Parathyroid adenoma (tissue), 2 donors: ENCODE data around the gene VAC14.
A peak's percentile ranks its signal among the peaks of the same experiment; 100 is the strongest.

ENCODE experiments used
- H2AFZ ChIP-seq: fragments of 300-600 bp; sonication (generic); one replicate; pipeline ENCODE4 v1.7.0; 2017; ENCODE audit warnings: antibody characterized with exemption, mild to moderate bottlenecking
- H3K27ac ChIP-seq: fragments of 300-600 bp; sonication (generic); one replicate; pipeline ENCODE4 v1.7.0; 2017
- H3K27me3 ChIP-seq: fragments of 300-600 bp; sonication (generic); one replicate; pipeline ENCODE4 v1.7.0; 2017; ENCODE audit warnings: low read length; ENCODE audit not compliant: control insufficient read depth, insufficient read depth
- H3K36me3 ChIP-seq: fragments of 300-600 bp; sonication (generic); one replicate; pipeline ENCODE4 v1.7.0; 2017; ENCODE audit warnings: low read length; ENCODE audit not compliant: control insufficient read depth, insufficient read depth
- H3K4me1 ChIP-seq: fragments of 300-600 bp; sonication (generic); one replicate; pipeline ENCODE4 v1.7.0; 2017; ENCODE audit warnings: control low read depth
- H3K4me2 ChIP-seq: fragments of 300-600 bp; sonication (generic); one replicate; pipeline ENCODE4 v1.7.0; 2017; ENCODE audit warnings: low read length
- H3K4me3 ChIP-seq: fragments of 300-600 bp; sonication (generic); one replicate; pipeline ENCODE4 v1.7.0; 2017; ENCODE audit warnings: low read depth, low read length
- H3K79me2 ChIP-seq: fragments of 300-600 bp; sonication (generic); one replicate; pipeline ENCODE4 v1.7.0; 2017; ENCODE audit warnings: control low read depth
- H3K9ac ChIP-seq: fragments of 300-600 bp; sonication (generic); one replicate; pipeline ENCODE4 v1.7.0; 2017; ENCODE audit warnings: mild to moderate bottlenecking
- H3K9me3 ChIP-seq: fragments of 300-600 bp; sonication (generic); one replicate; pipeline ENCODE4 v1.7.0; 2017; ENCODE audit warnings: low read length; ENCODE audit not compliant: control insufficient read depth
- TF ChIP-seq, protein P1 (sequence below): fragments of 300-600 bp; sonication (generic); IDR thresholded peaks from one replicate; pipeline ENCODE4 v1.7.0; 2017; ENCODE audit warnings: antibody characterized with exemption, mild to moderate bottlenecking
- donor health status: primary hyperparathyroidism.

The VAC14 gene

DNA sequence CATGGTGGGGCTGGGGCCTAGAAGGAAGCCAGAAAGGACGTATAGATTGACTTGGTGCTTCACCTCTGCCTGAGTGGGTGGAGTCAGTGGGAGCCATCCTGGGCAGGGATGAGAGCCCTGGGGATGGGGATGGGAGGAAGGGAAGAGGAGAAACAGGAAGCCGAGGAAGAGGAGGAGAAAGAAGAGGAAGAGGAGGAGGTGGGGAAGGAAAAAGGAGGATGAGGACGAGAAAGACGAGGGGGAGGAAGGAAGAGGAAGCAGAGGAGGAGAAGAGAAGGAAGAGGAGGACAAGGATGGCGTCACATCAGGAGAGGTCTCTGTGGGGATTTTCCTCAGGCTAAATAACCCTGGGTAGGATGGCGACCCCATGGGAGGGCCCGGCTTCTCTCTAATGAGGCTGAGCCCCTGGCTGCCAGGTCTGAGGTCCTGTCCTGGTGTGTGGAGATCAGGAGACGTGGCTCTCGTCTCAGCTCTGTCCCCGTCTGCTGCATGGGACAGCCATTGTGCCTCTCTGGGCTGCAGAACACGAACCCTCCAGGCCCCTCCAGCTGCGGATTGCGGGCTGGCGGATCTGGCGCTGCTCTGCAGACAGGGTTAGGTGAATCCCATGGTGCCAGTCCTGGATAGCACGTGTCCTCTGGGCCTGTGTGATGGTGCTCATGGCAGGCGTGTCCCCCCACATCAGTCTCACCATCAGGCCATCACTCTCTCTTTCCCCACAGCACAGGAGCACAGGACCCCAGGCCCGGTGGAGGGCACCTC, 79.6 kb downstream of the VAC14 start:
- Histone ChIP-seq H3K4me3 (no peak overlapping the region), H3K4me2 (no peak overlapping the region), H3K27me3 (no peaks in the 10 kb centered on the region), H3K36me3 (no peaks in the 10 kb centered on the region), H3K27ac (no peak overlapping the region), H3K9me3 (no peaks in the 10 kb centered on the region), H2AFZ (no peak overlapping the region), H3K9ac (no peak overlapping the region), H3K79me2 (no peaks in the 10 kb centered on the region), H3K4me1 (peaks cover under 1% of the 10 kb centered on the region)
- TF ChIP-seq, protein P1, sequence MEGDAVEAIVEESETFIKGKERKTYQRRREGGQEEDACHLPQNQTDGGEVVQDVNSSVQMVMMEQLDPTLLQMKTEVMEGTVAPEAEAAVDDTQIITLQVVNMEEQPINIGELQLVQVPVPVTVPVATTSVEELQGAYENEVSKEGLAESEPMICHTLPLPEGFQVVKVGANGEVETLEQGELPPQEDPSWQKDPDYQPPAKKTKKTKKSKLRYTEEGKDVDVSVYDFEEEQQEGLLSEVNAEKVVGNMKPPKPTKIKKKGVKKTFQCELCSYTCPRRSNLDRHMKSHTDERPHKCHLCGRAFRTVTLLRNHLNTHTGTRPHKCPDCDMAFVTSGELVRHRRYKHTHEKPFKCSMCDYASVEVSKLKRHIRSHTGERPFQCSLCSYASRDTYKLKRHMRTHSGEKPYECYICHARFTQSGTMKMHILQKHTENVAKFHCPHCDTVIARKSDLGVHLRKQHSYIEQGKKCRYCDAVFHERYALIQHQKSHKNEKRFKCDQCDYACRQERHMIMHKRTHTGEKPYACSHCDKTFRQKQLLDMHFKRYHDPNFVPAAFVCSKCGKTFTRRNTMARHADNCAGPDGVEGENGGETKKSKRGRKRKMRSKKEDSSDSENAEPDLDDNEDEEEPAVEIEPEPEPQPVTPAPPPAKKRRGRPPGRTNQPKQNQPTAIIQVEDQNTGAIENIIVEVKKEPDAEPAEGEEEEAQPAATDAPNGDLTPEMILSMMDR, result no peak

DNA sequence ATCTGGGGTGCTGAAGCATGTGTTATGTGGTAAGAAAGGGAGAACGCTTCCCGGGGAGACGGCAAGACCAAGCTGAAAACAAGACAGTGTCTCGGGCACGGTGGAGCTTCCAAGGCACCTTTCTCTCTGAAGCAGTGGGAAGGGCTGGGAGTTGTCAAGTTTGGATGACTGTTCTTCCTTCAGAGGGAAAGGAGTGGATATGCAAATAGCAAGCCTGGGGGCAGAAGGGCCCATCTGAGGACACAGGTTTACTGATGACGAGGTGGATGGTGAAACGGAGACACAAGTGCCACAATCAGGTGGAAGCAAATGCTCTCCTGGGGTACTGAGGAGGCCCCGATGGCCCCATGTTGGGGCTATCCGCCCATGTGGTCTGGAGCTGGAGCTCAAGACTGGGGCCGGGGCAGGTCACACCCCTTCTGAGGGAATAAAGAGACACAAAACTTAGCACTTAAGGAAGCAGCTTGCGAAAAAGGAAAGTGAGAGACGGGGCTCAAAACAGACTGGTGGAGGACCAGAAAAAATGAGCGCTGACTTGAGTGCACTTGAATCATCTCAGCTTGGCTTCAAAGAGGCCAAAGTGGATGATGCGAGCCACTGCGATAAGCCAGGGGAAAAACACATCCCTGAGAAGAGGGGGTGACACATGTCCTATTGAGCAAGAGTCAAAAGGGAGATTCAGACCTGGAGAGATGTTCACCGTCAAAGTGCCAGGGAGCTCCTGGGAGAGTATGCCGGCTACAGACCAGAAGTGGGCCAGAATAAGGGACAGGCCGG, 80.3 kb downstream of the VAC14 start:
- Histone ChIP-seq H2AFZ (no peak overlapping the region), H3K4me1 (peaks cover 8% of the 10 kb centered on the region), H3K4me3 (no peak overlapping the region), H3K27me3 (no peaks in the 10 kb centered on the region), H3K4me2 (no peak overlapping the region), H3K9ac (no peak overlapping the region), H3K27ac (no peak overlapping the region), H3K36me3 (no peaks in the 10 kb centered on the region), H3K9me3 (no peaks in the 10 kb centered on the region), H3K79me2 (no peaks in the 10 kb centered on the region)
- TF ChIP-seq, protein P1, result no peak

DNA sequence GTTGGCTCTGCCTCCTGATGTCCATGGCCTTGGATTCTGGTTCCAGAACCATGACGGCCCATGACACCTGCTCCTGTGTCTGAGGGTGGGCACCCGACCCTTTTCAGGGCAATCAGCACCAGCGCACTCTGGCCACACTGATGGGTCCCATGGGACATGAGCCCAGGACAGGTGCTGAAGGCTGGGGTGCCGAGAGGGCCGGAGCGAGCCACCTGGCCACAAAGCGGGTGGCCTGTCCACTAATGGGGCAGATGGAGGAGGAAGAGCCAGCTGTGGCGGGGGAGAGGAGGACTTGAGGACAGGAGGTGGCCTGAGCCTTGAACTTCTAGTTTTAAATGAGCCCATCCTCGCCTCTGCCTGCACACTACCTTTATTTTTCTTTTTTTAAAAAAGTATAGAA, 83.9 kb downstream of the VAC14 start:
- Histone ChIP-seq H3K27ac (no peak overlapping the region), H3K4me3 (no peak overlapping the region)

DNA sequence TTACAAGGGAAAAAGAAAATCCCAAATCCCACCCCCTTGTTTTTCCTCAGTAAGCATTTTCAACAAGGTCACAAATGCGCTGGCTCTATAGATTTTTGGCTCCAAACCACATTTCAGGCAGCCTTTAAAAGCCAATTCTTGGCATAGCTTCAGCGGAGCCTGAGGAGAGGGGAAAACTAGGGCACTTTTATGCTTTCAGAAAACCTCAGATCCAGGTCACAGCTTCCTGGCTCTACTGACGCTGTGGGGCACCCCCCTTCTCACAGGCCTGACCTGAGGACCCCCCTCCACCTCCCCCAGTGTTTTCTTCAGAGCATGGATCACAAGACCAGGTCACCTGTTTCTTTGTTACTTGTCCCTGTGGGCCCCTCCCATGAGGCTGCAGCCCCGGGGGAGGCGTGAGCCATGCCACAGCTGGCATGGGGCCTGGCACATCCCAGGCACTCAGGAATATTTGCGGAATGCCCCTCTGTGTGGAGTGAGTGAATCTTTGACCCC, 85.0 kb downstream of the VAC14 start:
- peak overlapping the region; percentile 94 for H3K27ac ChIP-seq
- H3K9ac ChIP-seq, result no peak overlapping the region
- TF ChIP-seq, protein P1, result no peak
- no peaks in the 10 kb centered on the region for H3K27me3 ChIP-seq
- H3K79me2 ChIP-seq, result no peaks in the 10 kb centered on the region
- no peaks in the 10 kb centered on the region for H3K36me3 ChIP-seq
- H3K4me1 ChIP-seq, result peaks cover 35% of the 10 kb centered on the region
- peak overlapping the region; percentile 48 for H3K4me2 ChIP-seq
- no peaks in the 10 kb centered on the region for H3K9me3 ChIP-seq
- no peak overlapping the region for H3K4me3 ChIP-seq
- H2AFZ ChIP-seq, result peak overlapping the region; percentile 80

More for the DNA sequence above, 83.9 kb downstream of the VAC14 start:
- no peak overlapping the region for H2AFZ ChIP-seq
- H3K9ac ChIP-seq, result no peak overlapping the region
- no peaks in the 10 kb centered on the region for H3K79me2 ChIP-seq
- no peak overlapping the region for H3K4me2 ChIP-seq
- H3K9me3 ChIP-seq, result no peaks in the 10 kb centered on the region
- TF ChIP-seq, protein P1, result no peak
- no peaks in the 10 kb centered on the region for H3K27me3 ChIP-seq
- H3K4me1 ChIP-seq, result peaks cover 35% of the 10 kb centered on the region
- no peaks in the 10 kb centered on the region for H3K36me3 ChIP-seq
